Caco-2 (cell line): ENCODE results near the gene RIMBP3C. TPM values are rescaled to one million over a fixed set of nuclear protein-coding genes. Genes with fewer than 3 reads are reported as not detected.
"Not testable (repeated sequence)": the region's sequence is repeated elsewhere in the genome, so short reads cannot be mapped to it uniquely, and the experiment has no call there.

Experiments
- BruUV-seq: library from RNA; stranded (reverse); fragments of 400-500 nt; replicated peaks from 2 replicates; lab custom pipeline; 2021; lab: Mats Ljungman, UMichigan
- CTCF ChIA-PET: fragments of 300-600 bp; sonication (Branson Sonifier 250); formaldehyde crosslinking; loops from one replicate; lab custom pipeline; 2022; ENCODE audit warnings: antibody characterized with exemption; lab: Charles Lee
- POLR2A ChIA-PET: fragments of 300-600 bp; sonication (Branson Sonifier 250); formaldehyde crosslinking; loops from one replicate; lab custom pipeline; 2022; ENCODE audit warnings: antibody characterized with exemption; lab: Charles Lee
- DNase-seq, 2 experiments: peaks; one replicate each; pipeline versions ENCODE4 v3.0.0 to v3.0.0-alpha.2; 2020 to 2022
- H3K27me3 ChIP-seq: replicated peaks from 2 replicates; pipeline ENCODE4 v1.6.0; 2011; ENCODE audit warnings: low read length; ENCODE audit not compliant: control insufficient read depth, insufficient read depth
- H3K36me3 ChIP-seq: 2 replicates; pipeline ENCODE4 v1.5.1; 2011; ENCODE audit warnings: low read length; ENCODE audit not compliant: control insufficient read depth, insufficient read depth
- H3K4me1 ChIP-seq: fragments of 250-450 bp; sonication (Bioruptor Pico); 2 replicates; pipeline ENCODE4 v1.5.1; 2020; ENCODE audit warnings: mild to moderate bottlenecking
- H3K4me3 ChIP-seq: 2 replicates; pipeline ENCODE4 v1.5.1; 2011; ENCODE audit warnings: low read depth, mild to moderate bottlenecking, control low read depth, low read length
- H3K9me3 ChIP-seq: fragments of 250-450 bp; sonication (Bioruptor Pico); 2 replicates; pipeline ENCODE4 v1.5.1; 2020; ENCODE audit warnings: mild to moderate bottlenecking, moderate library complexity
- H3K27ac Mint-ChIP-seq: one replicate; pipeline ENCODE4 v1.8.0; 2022; ENCODE audit warnings: mixed read lengths; ENCODE audit not compliant: unreplicated experiment
- H3K27me3 Mint-ChIP-seq: one replicate; pipeline ENCODE4 v1.8.0; 2022; ENCODE audit warnings: mixed read lengths; ENCODE audit not compliant: insufficient read depth, unreplicated experiment
- H3K36me3 Mint-ChIP-seq: one replicate; pipeline ENCODE4 v1.8.0; 2022; ENCODE audit warnings: mild to moderate bottlenecking, mixed read lengths; ENCODE audit not compliant: insufficient read depth, unreplicated experiment
- H3K4me1 Mint-ChIP-seq: one replicate; pipeline ENCODE4 v1.8.0; 2022; ENCODE audit warnings: low read depth, mixed read lengths; ENCODE audit not compliant: unreplicated experiment
- H3K4me3 Mint-ChIP-seq: one replicate; pipeline ENCODE4 v1.8.0; 2022; ENCODE audit warnings: mild to moderate bottlenecking, moderate library complexity, mixed read lengths; ENCODE audit not compliant: unreplicated experiment
- H3K9me3 Mint-ChIP-seq: one replicate; pipeline ENCODE4 v1.8.0; 2022; ENCODE audit warnings: mixed read lengths; ENCODE audit not compliant: unreplicated experiment
- intact Hi-C: fragments of 100-400 bp; cut with micrococcal nuclease; formaldehyde crosslinking; loops from one replicate; pipeline ENCODE4 v1.10.0; 2022; ENCODE audit not compliant: unreplicated experiment
- total RNA-seq: library from RNA; stranded (reverse); gene quantifications from 2 replicates; pipeline ENCODE4 v1.2.3, GENCODE V29; 2022
- TF ChIP-seq, protein P1 (sequence below), 2 experiments: fragments of 200-600 bp in 1 of 2; IDR thresholded peaks; 1 replicate in 1 of 2; 2 replicates in 1 of 2; pipeline versions ENCODE4 v1.5.1 to v1.8.0; 2011 to 2022; ENCODE audit warnings: antibody characterized with exemption in 1 of 2, control low read depth in 1 of 2, inconsistent platforms in 1 of 2, low read depth in 1 of 2, low read length in 1 of 2, mild to moderate bottlenecking in 1 of 2, moderate library complexity in 1 of 2; ENCODE audit not compliant: insufficient read depth in 1 of 2, severe bottlenecking in 1 of 2, unreplicated experiment in 1 of 2

Gene RIMBP3C
- total RNA-seq, 1 experiment from 2014 or later: 0.39 TPM

DNA sequence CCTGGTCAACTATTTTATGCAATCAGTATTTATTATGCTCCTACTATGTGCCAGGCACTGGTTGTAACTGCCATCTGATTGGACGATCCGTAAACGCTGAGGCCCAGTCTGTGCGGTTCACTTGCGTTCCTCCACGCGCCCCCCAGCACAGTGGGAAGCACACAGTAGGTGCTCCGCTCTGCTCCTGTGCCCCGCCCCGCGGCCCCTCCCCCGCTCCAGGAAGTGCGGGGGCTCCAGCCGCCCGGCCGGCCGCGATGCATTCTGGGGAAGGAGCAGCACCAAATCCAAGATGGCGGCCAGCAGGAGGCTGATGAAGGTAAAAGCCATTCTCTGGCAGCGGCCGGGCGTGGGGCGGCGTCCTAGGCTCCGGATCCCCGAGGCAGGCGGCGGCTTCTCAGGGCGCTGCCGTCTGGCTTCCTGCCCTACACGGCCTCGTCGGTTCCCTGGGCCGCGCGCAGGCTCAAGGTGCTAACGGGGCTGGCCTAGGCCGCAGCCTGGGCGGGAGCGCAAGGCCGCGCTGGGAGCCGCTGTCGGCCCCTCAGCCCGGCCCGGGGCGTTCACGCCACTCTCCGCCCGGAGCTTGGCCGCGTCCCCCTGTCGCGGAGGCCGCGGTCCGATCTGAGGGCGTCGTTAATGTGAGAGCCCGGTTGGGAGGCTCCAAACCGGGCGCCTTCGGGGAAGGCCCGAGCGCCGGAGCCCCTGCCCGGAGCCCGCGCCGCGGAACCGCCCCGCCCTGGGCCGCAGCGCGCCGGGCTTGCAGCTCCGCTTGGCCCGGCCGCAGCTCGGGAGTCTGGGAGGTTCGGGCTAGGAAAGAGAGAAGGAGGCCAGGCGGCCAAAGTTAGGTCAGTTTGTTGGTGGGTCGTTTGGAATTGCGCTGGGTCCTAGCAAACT lies 16.4 kb upstream of the RIMBP3C start, which contains the start of gene UBE2L3:
TSS of gene UBE2L3 (plus strand) at position 259 of the 891 bp plus-strand sequence. CDS start at position 290, 31 bp downstream.
- no peaks in the 10 kb centered on the region for H3K27me3 Mint-ChIP-seq
- Histone ChIP-seq H3K9me3 (no peaks in the 10 kb centered on the region), H3K36me3 (peaks cover 2% of the 10 kb centered on the region; the same call in 1 of the 2 replicates), H3K4me3 (peak within 1 kb of the TSS; percentile 90), H3K4me1 (peaks cover 34% of the 10 kb centered on the region), H3K27me3 (no peaks in the 10 kb centered on the region)
- TF ChIP-seq, protein P1, sequence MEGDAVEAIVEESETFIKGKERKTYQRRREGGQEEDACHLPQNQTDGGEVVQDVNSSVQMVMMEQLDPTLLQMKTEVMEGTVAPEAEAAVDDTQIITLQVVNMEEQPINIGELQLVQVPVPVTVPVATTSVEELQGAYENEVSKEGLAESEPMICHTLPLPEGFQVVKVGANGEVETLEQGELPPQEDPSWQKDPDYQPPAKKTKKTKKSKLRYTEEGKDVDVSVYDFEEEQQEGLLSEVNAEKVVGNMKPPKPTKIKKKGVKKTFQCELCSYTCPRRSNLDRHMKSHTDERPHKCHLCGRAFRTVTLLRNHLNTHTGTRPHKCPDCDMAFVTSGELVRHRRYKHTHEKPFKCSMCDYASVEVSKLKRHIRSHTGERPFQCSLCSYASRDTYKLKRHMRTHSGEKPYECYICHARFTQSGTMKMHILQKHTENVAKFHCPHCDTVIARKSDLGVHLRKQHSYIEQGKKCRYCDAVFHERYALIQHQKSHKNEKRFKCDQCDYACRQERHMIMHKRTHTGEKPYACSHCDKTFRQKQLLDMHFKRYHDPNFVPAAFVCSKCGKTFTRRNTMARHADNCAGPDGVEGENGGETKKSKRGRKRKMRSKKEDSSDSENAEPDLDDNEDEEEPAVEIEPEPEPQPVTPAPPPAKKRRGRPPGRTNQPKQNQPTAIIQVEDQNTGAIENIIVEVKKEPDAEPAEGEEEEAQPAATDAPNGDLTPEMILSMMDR (IDR thresholded peaks at IDR 0.05; ENCODE audit: insufficient read depth in 1 of 2, low read depth in 1 of 2, low read length in 1 of 2, severe bottlenecking in 1 of 2, unreplicated experiment in 1 of 2): no peak
- BruUV-seq: no TSS peak
- H3K4me3 Mint-ChIP-seq: peak within 1 kb of the TSS; percentile 83
- peaks cover 17% of the 10 kb centered on the region for H3K4me1 Mint-ChIP-seq
- ChIA-PET CTCF (no interaction called here), POLR2A (no interaction called here)
- H3K27ac Mint-ChIP-seq: peak within 1 kb of the TSS; percentile 82
- peaks cover 10% of the 10 kb centered on the region for H3K36me3 Mint-ChIP-seq
- peak; percentile 83 to 90 for DNase-seq
- intact Hi-C loops: no loop called here
- H3K9me3 Mint-ChIP-seq: no peaks in the 10 kb centered on the region

DNA sequence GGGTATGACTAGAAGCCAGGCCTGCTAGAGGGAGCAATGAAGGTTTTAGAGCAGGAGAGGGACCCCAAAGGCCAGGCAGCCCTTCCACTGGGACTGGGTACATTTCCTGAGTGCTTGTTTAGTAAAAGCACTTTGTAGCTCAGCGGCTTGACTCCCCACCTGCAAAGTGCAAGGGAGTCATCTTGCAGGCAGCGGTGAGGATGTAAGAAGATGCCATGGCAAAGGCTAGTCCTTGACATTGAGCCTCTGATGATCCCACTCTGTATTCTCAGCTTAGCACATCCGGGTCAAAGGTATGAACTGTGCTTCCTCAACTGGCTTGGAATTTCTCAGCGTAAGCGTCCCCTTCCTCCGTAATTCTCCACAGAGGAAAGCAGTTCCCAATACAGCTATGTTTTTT lies 13.2 kb upstream of the RIMBP3C start:
- H3K4me1 ChIP-seq: peaks cover 6% of the 10 kb centered on the region
- CTCF ChIA-PET: no interaction called here
- no peaks in the 10 kb centered on the region for H3K36me3 ChIP-seq
- Mint-ChIP-seq H3K9me3 (no peaks in the 10 kb centered on the region), H3K27me3 (peaks cover 3% of the 10 kb centered on the region), H3K4me3 (no peak overlapping the region), H3K36me3 (no peaks in the 10 kb centered on the region), H3K27ac (peak overlapping the region; percentile 46), H3K4me1 (peaks cover 4% of the 10 kb centered on the region)
- POLR2A ChIA-PET: no interaction called here
- H3K27me3 ChIP-seq: no peaks in the 10 kb centered on the region
- TF ChIP-seq, protein P1 (IDR thresholded peaks at IDR 0.05; ENCODE audit: insufficient read depth in 1 of 2, low read depth in 1 of 2, low read length in 1 of 2, severe bottlenecking in 1 of 2, unreplicated experiment in 1 of 2): no peak
- intact Hi-C loops: no loop called here
- no peak for DNase-seq
- no TSS peak for BruUV-seq
- H3K4me3 ChIP-seq: no peak overlapping the region
- H3K9me3 ChIP-seq: no peaks in the 10 kb centered on the region

DNA sequence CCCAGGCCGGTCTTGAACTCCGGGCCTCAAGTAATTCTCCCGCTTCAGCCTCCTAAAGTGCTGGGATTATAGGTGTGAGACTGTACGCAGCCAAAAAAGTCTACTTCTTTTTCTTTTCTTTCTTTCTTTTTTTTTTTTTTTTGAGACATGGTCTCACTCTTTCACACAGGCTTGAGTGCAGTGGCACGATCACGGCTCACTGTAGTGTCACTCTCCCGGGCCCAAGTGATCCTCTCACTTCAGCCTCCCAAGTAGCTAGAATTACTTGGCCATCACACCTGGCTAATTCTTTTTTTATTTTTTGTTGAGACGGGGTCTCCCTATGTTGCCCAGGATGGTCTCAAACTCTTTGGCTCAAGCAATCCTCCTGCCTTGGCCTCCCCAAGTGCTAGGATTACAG lies 12.7 kb upstream of the RIMBP3C start:
- peak overlapping the region; percentile 46 for H3K27ac Mint-ChIP-seq
- H3K4me1 Mint-ChIP-seq: no peaks in the 10 kb centered on the region
- BruUV-seq: no TSS peak
- no peak overlapping the region for H3K4me3 Mint-ChIP-seq
- DNase-seq: no peak
- ChIA-PET CTCF (no interaction called here), POLR2A (no interaction called here)
- no peaks in the 10 kb centered on the region for H3K9me3 ChIP-seq
- TF ChIP-seq, protein P1 (IDR thresholded peaks at IDR 0.05; ENCODE audit: insufficient read depth in 1 of 2, low read depth in 1 of 2, low read length in 1 of 2, severe bottlenecking in 1 of 2, unreplicated experiment in 1 of 2): no peak
- peaks cover 3% of the 10 kb centered on the region for H3K27me3 Mint-ChIP-seq
- H3K4me1 ChIP-seq: peaks cover 4% of the 10 kb centered on the region; the same call in 1 of the 2 replicates
- H3K36me3 Mint-ChIP-seq: no peaks in the 10 kb centered on the region
- intact Hi-C loops: no loop called here
- no peaks in the 10 kb centered on the region for H3K27me3 ChIP-seq
- no peak overlapping the region for H3K4me3 ChIP-seq
- no peaks in the 10 kb centered on the region for H3K9me3 Mint-ChIP-seq
- no peaks in the 10 kb centered on the region for H3K36me3 ChIP-seq

DNA sequence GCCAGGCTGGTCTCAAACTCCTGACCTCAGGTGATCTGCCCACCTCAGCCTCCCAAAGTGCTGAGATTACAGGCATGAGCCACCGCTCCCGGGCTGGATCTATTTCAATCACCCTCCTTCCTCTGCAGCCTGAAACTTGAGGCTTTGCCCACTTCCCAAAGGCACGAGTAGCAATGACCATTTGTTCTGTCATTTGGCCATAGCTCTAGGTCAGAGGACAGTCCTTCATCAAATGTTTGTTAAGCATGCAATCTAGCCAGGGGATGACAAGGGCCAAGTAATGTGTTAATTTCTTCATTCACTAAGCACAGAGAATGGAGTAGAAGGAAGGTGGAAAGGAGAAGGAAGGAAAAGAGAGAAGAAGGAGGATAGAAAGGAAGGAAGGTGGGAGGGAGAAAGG lies 9.4 kb upstream of the RIMBP3C start:
- H3K36me3 Mint-ChIP-seq, intact Hi-C loops, CTCF ChIA-PET, H3K4me3 Mint-ChIP-seq, BruUV-seq, H3K27me3 Mint-ChIP-seq, H3K9me3 ChIP-seq, H3K4me3 ChIP-seq, H3K27ac Mint-ChIP-seq, H3K27me3 ChIP-seq, H3K4me1 ChIP-seq, POLR2A ChIA-PET, H3K36me3 ChIP-seq, H3K9me3 Mint-ChIP-seq, H3K4me1 Mint-ChIP-seq, DNase-seq: not testable (repeated sequence)
